ENCODE measurements around the gene USP49. TPM values are rescaled to one million over a fixed set of nuclear protein-coding genes. Genes with fewer than 3 reads are reported as not detected.

USP49 gene
- total and polyA plus RNA-seq, 2 of the 13 experiments (the other 11 are each of a cell fraction or from before 2014, with no cell fraction given) = 2.9 to 4.3 TPM

- no peak for TF ChIP-seq ARID2 (CRISPR knock-in tag; IDR thresholded peaks at IDR 0.05; ENCODE audit: borderline replicate concordance)
- TF ChIP-seq NAIF1 (CRISPR knock-in tag; IDR thresholded peaks at IDR 0.05; ENCODE audit: borderline replicate concordance) = peak; percentile 100
- 0 out of 2 replicates have a peak, but pooled peaks have one; percentile 12 for TF ChIP-seq TFDP1 (CRISPR knock-in tag; IDR thresholded peaks at IDR 0.05; ENCODE audit: borderline replicate concordance)
- no peak for TF ChIP-seq ZNF30 (CRISPR knock-in tag; IDR thresholded peaks at IDR 0.05)
- TF ChIP-seq ZNF317 (CRISPR knock-in tag; IDR thresholded peaks at IDR 0.05) = peak; percentile 96
- TF ChIP-seq EZH2 (conservative IDR thresholded peaks at IDR 0.05; ENCODE audit: low read depth, low read length) = no peak
- TF ChIP-seq ZNF232 (CRISPR knock-in tag; IDR thresholded peaks at IDR 0.05; ENCODE audit: borderline replicate concordance) = no peak
- TF ChIP-seq ZNF280B (CRISPR knock-in tag; IDR thresholded peaks at IDR 0.05; ENCODE audit: borderline replicate concordance) = 0 out of 2 replicates have a peak, but pooled peaks have one; percentile 28
- TF ChIP-seq TSC22D2 (CRISPR knock-in tag; IDR thresholded peaks at IDR 0.05; ENCODE audit: borderline replicate concordance) = no peak; the same call in 1 of the 2 replicates
- TF ChIP-seq ZSCAN20 (CRISPR knock-in tag; IDR thresholded peaks at IDR 0.05; ENCODE audit: borderline replicate concordance) = no peak
- peak; percentile 84; the same call in 1 of the 2 replicates for TF ChIP-seq ZNF512B (CRISPR knock-in tag; IDR thresholded peaks at IDR 0.05; ENCODE audit: borderline replicate concordance)
- peak; percentile 79 for TF ChIP-seq MEIS2 (CRISPR knock-in tag; IDR thresholded peaks at IDR 0.05)
- peak; percentile 42; the same call in 1 of the 2 replicates for TF ChIP-seq CEBPB (IDR thresholded peaks at IDR 0.05; ENCODE audit: borderline replicate concordance, low read depth, low read length)
- peak; percentile 63 for TF ChIP-seq RBFOX2 (IDR thresholded peaks at IDR 0.05; ENCODE audit: low read depth, low read length)
- peak; percentile 54; the same call in 1 of the 2 replicates for TF ChIP-seq ZNF800 (CRISPR knock-in tag; IDR thresholded peaks at IDR 0.05)
- no peak for TF ChIP-seq SOX5 (CRISPR knock-in tag; IDR thresholded peaks at IDR 0.05; ENCODE audit: borderline replicate concordance)
- TF ChIP-seq ZMYM3 (CRISPR knock-in tag; IDR thresholded peaks at IDR 0.05) = no peak
- no peak for TF ChIP-seq ZNF878 (CRISPR knock-in tag; IDR thresholded peaks at IDR 0.05)
- TF ChIP-seq ZNF615 (CRISPR knock-in tag; IDR thresholded peaks at IDR 0.05; ENCODE audit: borderline replicate concordance) = no peak
- TF ChIP-seq FOXM1 (CRISPR knock-in tag; IDR thresholded peaks at IDR 0.05) = no peak
- TF ChIP-seq RFX3 (CRISPR knock-in tag; IDR thresholded peaks at IDR 0.05) = no peak
- no peak for TF ChIP-seq REL (CRISPR knock-in tag; conservative IDR thresholded peaks at IDR 0.05)
These were observed at the start of gene USP49 (continued) for GRCh38 chr6:41895300-41896233.
